Upper lobe of right lung (tissue), 1 donor: Measurements from ENCODE around the gene ZBTB8OS. TPM values are rescaled to one million over a fixed set of nuclear protein-coding genes. Genes with fewer than 3 reads are reported as not detected.

Experiments
- ATAC-seq: fragments of 200-7000 bp; cut with Tn5 transposase; one replicate; pipeline ENCODE4 v1.9.1; 2020; ENCODE audit warnings: mild to moderate bottlenecking, moderate library complexity
- DNase-seq: peaks from one replicate; pipeline ENCODE4 v3.0.0-alpha.2; 2020
- H3K27ac ChIP-seq: fragments of 200-600 bp; one replicate; pipeline ENCODE4 v1.8.0; 2022
- H3K27me3 ChIP-seq: fragments of 200-600 bp; one replicate; pipeline ENCODE4 v1.8.0; 2022; ENCODE audit warnings: mild to moderate bottlenecking
- H3K36me3 ChIP-seq: fragments of 200-600 bp; one replicate; pipeline ENCODE4 v1.8.0; 2022
- H3K4me1 ChIP-seq: fragments of 200-600 bp; one replicate; pipeline ENCODE4 v1.8.0; 2022
- H3K4me3 ChIP-seq: fragments of 200-600 bp; one replicate; pipeline ENCODE4 v1.8.0; 2022; ENCODE audit warnings: mild to moderate bottlenecking
- H3K9me3 ChIP-seq: fragments of 200-600 bp; one replicate; pipeline ENCODE4 v1.8.0; 2022
- CTCF ChIP-seq: fragments of 200-600 bp; IDR thresholded peaks from one replicate; pipeline ENCODE4 v1.8.0; 2022; ENCODE audit warnings: antibody characterized with exemption
- intact Hi-C: fragments of 100-400 bp; cut with DNase I; formaldehyde crosslinking; loops from one replicate; pipeline ENCODE4 v1.11.0; 2022
- total RNA-seq: library from RNA; stranded (reverse); fragmentation: NEBNext Ultra II Directional; extraction: Animal tissue kit (Norgen Biotek cat#: 25700); gene quantifications from one replicate; pipeline ENCODE4 v1.2.1, GENCODE V29; 2021
- donor health status: DM: no; HTN: yes; CAD: no; lungs with severe emphysema.

The ZBTB8OS gene
- total RNA-seq, 1 donor from 2014 or later, result 47.8 TPM

- Histone ChIP-seq H3K36me3 (no peaks in the 10 kb centered on the region), H3K27me3 (no peaks in the 10 kb centered on the region), H3K4me3 (no peak overlapping the region), H3K9me3 (no peaks in the 10 kb centered on the region), H3K27ac (no peak overlapping the region), H3K4me1 (peaks cover under 1% of the 10 kb centered on the region)
- DNase-seq (no peak), ATAC-seq (no peak)
- TF ChIP-seq CTCF, result no peak
- intact Hi-C loops, result no loop called here
These were observed 43.6 kb downstream of the ZBTB8OS start for GRCh38 chr1:32606565-32607371.

DNA sequence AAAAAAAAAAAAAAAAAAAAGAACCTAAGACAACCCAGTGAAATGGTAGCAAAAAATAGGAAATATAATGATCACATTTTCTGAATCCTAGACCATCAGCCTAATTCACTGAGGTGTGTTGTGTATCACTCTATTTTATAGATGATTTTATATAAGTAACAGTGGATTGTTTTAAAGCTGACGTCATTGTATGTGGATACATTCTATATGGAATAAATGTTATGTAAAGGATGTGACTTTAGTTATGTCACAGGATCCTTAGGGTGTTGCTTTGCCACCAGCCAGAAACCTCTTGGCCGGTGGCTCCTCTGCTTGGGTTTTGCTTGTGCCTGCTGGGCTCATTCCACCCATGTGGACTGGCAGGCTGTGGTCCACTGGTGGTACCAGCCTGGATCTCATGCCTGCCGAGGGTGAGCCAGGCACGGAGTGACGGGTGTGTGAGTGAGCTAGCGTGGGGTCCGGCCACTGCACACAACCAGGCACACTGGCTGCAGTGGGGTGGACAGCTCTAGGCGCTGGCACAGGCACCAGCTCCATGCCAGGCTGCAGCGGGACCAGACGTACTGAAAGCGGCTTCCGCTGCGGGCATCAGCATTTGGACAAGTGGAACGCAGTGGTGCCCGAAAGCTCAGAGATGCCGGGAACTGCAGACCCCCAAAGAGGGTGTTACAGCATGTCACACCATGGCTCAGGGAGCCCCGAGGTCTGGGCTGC, 44.5 kb downstream of the ZBTB8OS start:
- H3K27ac ChIP-seq, result no peak overlapping the region
- no peak overlapping the region for H3K4me3 ChIP-seq
- H3K36me3 ChIP-seq, result no peaks in the 10 kb centered on the region
- peak; percentile 12 for ATAC-seq
- H3K9me3 ChIP-seq, result no peaks in the 10 kb centered on the region
- H3K4me1 ChIP-seq, result no peaks in the 10 kb centered on the region
- TF ChIP-seq CTCF, result no peak
- intact Hi-C loops, result no loop called here
- H3K27me3 ChIP-seq, result no peaks in the 10 kb centered on the region
- DNase-seq, result no peak

DNA sequence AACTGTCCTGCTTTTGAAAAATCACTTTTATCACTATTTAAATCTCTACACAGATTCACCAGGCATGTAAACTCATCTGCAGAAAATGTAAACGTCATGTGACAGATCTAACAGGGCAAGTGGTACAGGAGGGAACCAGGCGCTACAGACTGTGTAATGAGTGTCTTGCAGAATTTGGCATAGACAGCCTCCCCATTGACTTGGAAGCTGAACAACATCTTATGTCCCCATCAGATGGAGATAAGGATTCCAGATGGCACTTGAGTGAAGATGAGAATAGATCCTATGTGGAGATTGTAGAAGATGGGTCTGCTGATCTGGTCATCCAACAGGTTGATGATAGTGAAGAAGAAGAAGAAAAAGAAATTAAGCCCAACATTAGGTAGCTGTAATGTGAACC, 50.3 kb downstream of the ZBTB8OS start:
- H3K9me3 ChIP-seq, result no peaks in the 10 kb centered on the region
- H3K4me3 ChIP-seq, result no peak overlapping the region
- ATAC-seq, result no peak
- no peak for DNase-seq
- H3K27ac ChIP-seq, result no peak overlapping the region
- H3K27me3 ChIP-seq, result no peaks in the 10 kb centered on the region
- no peak for TF ChIP-seq CTCF
- peaks cover 15% of the 10 kb centered on the region for H3K36me3 ChIP-seq
- H3K4me1 ChIP-seq, result no peaks in the 10 kb centered on the region
- intact Hi-C loops, result no loop called here

GRCh38 chr1:32592943-32593342, 57.4 kb downstream of the ZBTB8OS start:
- peaks cover 32% of the 10 kb centered on the region for H3K36me3 ChIP-seq
- no peak overlapping the region for H3K27ac ChIP-seq
- no peaks in the 10 kb centered on the region for H3K4me1 ChIP-seq
- no peak for ATAC-seq
- no peak overlapping the region for H3K4me3 ChIP-seq
- no peak for TF ChIP-seq CTCF
- DNase-seq, result no peak
- no peaks in the 10 kb centered on the region for H3K27me3 ChIP-seq
- intact Hi-C loops, result no loop called here
- no peaks in the 10 kb centered on the region for H3K9me3 ChIP-seq

GRCh38 chr1:32580348-32581017, 69.9 kb downstream of the ZBTB8OS start:
- Histone ChIP-seq H3K27me3 (no peaks in the 10 kb centered on the region), H3K4me3 (no peak overlapping the region), H3K4me1 (no peaks in the 10 kb centered on the region), H3K36me3 (peaks cover 4% of the 10 kb centered on the region), H3K27ac (no peak overlapping the region), H3K9me3 (no peaks in the 10 kb centered on the region)
- intact Hi-C loops, result no loop called here
- no peak for DNase-seq
- ATAC-seq, result no peak
- no peak for TF ChIP-seq CTCF

Other genes starting within 250 kb of the ZBTB8OS start
- not detected for gene ZBTB8B, start 185.5 kb downstream of the ZBTB8OS start, total RNA-seq
- 9.7 TPM for gene ZBTB8A, start 111.1 kb downstream of the ZBTB8OS start, total RNA-seq
- 156 TPM for gene RBBP4, start 658 bp upstream of the ZBTB8OS start, total RNA-seq
- gene SYNC, start 52.2 kb upstream of the ZBTB8OS start, total RNA-seq, result 16.9 TPM
- gene YARS1, start 166.8 kb upstream of the ZBTB8OS start, total RNA-seq, result 111 TPM
- 34.9 TPM for gene S100PBP, start 167.1 kb upstream of the ZBTB8OS start, total RNA-seq
- gene FNDC5, start 220.4 kb upstream of the ZBTB8OS start, total RNA-seq, result 1.5 TPM
- not detected for gene HPCA, start 235.9 kb upstream of the ZBTB8OS start, total RNA-seq